ENCODE data around the gene YOD1.
A peak's percentile ranks its signal among the peaks of the same experiment; 100 is the strongest.

DNA sequence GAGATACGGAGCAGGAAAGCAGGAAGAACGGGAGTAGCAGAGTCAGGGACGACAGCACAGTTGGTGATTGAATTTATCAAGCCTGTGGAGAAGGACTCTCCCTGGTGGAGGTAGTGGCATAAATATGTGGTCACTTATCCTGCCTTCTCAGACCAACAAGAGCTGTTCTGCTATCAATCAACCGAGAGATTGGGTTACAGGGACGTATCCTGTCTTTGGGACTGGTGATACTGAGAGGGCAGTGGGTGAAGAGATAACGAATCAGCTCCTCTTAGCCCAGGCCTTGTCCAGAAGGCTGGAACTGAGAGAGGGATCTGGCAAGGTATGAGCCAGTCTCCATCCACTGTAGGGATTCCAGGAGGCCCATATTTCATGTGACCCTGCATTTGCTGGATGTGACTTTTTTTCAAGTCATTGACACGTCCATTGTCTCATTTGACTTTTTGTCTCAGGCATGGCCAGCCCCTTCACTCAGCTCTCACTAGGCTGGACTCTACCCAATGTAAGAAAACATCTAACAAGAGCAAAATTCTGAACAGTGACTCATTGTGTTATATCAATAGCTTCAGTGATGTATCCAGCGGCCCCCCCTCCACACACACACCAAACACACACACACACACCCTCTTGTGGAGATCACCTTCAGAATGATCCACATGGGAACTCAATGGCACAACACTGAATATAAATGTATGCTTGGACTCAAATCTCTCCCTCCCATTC lies 29.7 kb downstream of the YOD1 start:
- TF ChIP-seq EZH2 (IDR thresholded peaks at IDR 0.05; ENCODE audit: low read length, unreplicated experiment): no peak
- TF ChIP-seq, protein P1, sequence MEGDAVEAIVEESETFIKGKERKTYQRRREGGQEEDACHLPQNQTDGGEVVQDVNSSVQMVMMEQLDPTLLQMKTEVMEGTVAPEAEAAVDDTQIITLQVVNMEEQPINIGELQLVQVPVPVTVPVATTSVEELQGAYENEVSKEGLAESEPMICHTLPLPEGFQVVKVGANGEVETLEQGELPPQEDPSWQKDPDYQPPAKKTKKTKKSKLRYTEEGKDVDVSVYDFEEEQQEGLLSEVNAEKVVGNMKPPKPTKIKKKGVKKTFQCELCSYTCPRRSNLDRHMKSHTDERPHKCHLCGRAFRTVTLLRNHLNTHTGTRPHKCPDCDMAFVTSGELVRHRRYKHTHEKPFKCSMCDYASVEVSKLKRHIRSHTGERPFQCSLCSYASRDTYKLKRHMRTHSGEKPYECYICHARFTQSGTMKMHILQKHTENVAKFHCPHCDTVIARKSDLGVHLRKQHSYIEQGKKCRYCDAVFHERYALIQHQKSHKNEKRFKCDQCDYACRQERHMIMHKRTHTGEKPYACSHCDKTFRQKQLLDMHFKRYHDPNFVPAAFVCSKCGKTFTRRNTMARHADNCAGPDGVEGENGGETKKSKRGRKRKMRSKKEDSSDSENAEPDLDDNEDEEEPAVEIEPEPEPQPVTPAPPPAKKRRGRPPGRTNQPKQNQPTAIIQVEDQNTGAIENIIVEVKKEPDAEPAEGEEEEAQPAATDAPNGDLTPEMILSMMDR (conservative IDR thresholded peaks at IDR 0.05; ENCODE audit: low read depth, low read length): peak; percentile 57

All from PC-3 (cell line).